ENCODE data around the gene C18orf32.

GRCh38 chr18:49517483-49517882 lies 30.4 kb upstream of the C18orf32 start:
- TF ChIP-seq EZH2 (IDR thresholded peaks at IDR 0.05; ENCODE audit: borderline replicate concordance, low read depth, low read length, severe bottlenecking): no peak
- TF ChIP-seq CTCF (IDR thresholded peaks at IDR 0.05; ENCODE audit: borderline replicate concordance, extremely low read depth, low read length, poor library complexity, severe bottlenecking): no peak

Measured in DND-41 (cell line).